Skeletal muscle satellite cell (primary cell): ENCODE results near the gene TMEM121.
"Not testable (repeated sequence)": the region's sequence is repeated elsewhere in the genome, so short reads cannot be mapped to it uniquely, and the experiment has no call there.

ENCODE experiments used
- H3K27me3 ChIP-seq: 2 replicates; pipeline ENCODE4 v1.7.0; 2013; ENCODE audit warnings: low read length; ENCODE audit not compliant: control insufficient read depth, insufficient read depth
- H3K36me3 ChIP-seq: 2 replicates; pipeline ENCODE4 v1.7.0; 2013; ENCODE audit warnings: mild to moderate bottlenecking, control low read depth, low read length; ENCODE audit not compliant: insufficient read depth
- H3K4me1 ChIP-seq: 2 replicates; pipeline ENCODE4 v1.7.0; 2013; ENCODE audit warnings: low read length; ENCODE audit not compliant: control insufficient read depth, insufficient read depth
- H3K4me2 ChIP-seq: 2 replicates; pipeline ENCODE4 v1.7.0; 2013; ENCODE audit warnings: mild to moderate bottlenecking, low read length
- H3K4me3 ChIP-seq: 2 replicates; pipeline ENCODE4 v1.7.0; 2013; ENCODE audit warnings: low read length
- H3K9ac ChIP-seq: 2 replicates; pipeline ENCODE4 v1.7.0; 2013; ENCODE audit warnings: mild to moderate bottlenecking, low read depth, low read length, moderate library complexity
- H3K9me3 ChIP-seq: replicated peaks from 2 replicates; pipeline ENCODE4 v1.7.0; 2013; ENCODE audit warnings: mild to moderate bottlenecking, control low read depth, low read length

TMEM121 gene

DNA sequence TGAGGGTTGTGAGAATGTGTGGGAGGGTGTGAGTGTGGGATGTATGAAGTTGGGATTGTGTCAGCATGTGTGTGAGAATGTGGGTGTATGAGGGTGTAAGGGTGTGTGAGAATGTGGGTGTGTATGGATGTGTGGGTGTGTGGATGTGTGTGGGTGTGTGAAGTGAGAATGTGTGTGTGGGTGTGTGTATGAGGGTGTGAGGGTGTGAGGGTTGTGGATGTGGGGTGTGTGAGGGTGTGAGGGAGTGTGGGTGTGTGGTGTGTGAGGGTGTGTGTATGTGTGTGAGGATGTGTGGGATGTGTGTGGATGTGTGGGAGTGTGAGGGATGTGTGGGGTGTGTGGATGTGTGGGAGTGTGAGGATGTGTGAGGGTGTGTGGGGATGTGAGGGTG is 37.0 kb downstream of the TMEM121 start:
- Histone ChIP-seq H3K27me3 (no peaks in the 10 kb centered on the region), H3K36me3 (no peaks in the 10 kb centered on the region), H3K4me1 (no peaks in the 10 kb centered on the region), H3K4me2 (no peak overlapping the region), H3K9ac (no peak overlapping the region), H3K9me3 (no peaks in the 10 kb centered on the region), H3K4me3 (no peak overlapping the region)

DNA sequence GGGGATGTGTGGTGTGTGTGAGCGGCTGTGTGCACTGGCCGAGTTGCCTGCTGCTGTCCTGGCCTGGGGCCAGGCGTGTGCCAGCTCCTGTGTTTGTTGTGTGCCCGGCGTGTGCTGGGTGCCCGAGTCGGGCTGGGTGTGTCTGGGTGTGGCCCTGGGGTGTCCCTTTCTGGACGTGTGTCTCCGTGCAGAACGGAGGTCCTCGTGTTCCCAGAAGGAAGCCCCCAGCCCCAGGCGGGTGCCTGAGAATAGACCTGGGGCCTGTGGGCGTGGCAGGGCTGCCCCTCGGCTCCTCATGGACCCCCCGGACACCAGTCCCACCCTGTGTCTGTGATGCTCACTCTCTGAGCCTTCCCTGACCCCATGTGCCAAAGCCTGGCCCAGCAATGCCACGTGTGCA is 38.2 kb downstream of the TMEM121 start:
- H3K36me3 ChIP-seq, H3K4me2 ChIP-seq, H3K27me3 ChIP-seq, H3K4me3 ChIP-seq, H3K9me3 ChIP-seq, H3K9ac ChIP-seq, H3K4me1 ChIP-seq: not testable (repeated sequence)

- not testable (repeated sequence) for H3K4me2 ChIP-seq, H3K27me3 ChIP-seq, H3K4me1 ChIP-seq, H3K9me3 ChIP-seq, H3K9ac ChIP-seq, H3K36me3 ChIP-seq, H3K4me3 ChIP-seq
Observed at GRCh38 chr14:105565185-105565919, 39.0 kb downstream of the TMEM121 start.

GRCh38 chr14:105566248-105567163 is 40.1 kb downstream of the TMEM121 start:
- not testable (repeated sequence) for H3K4me2 ChIP-seq, H3K4me3 ChIP-seq, H3K36me3 ChIP-seq, H3K27me3 ChIP-seq, H3K9ac ChIP-seq, H3K4me1 ChIP-seq, H3K9me3 ChIP-seq

DNA sequence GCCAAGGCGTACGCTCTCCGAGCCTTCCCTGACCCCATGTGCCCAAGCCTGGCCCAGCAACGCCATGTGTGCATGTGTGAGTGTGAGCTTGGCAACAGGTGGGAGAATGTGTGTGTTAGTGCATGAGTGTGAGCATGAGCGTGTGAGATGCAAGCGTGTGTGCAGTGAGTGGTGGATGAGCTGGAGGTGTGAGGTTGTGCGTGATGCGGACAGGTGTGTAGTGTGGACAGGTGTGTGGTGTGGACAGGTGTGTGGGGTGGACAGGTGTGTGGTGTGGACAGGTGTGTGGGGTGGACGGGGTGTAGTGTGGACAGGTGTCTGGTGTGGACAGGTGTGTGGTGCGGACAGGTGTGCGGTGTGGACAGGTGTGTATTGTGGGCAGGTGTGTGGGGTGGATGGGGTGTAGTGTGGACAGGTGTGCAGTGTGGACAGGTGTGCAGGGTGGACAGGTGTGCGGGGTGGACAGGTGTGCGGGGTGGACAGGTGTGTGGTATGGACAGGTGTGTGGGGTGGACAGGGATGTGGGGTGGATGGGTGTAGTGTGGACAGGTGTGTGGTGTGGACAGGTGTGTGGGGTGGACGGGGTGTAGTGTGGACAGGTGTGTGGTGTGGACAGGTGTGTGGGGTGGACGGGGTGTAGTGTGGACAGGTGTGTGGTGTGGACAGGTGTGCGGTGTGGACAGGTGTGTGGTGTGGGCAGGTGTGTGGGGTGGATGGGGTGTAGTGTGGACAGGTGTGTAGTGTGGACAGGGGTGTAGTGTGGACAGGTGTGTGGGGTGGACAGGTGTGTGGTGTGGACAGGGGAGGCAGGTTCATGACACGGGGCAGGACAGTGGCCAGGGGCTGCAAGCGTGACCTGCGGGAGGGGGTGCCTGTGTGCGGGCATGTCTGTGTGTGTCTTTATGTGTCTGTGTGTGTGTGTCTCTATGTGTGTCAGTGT is 41.1 kb downstream of the TMEM121 start:
- H3K27me3 ChIP-seq, H3K9ac ChIP-seq, H3K9me3 ChIP-seq, H3K36me3 ChIP-seq, H3K4me1 ChIP-seq, H3K4me3 ChIP-seq, H3K4me2 ChIP-seq: not testable (repeated sequence)

GRCh38 chr14:105568140-105568843 is 41.9 kb downstream of the TMEM121 start:
- H3K36me3 ChIP-seq, H3K27me3 ChIP-seq, H3K4me1 ChIP-seq, H3K4me3 ChIP-seq, H3K9ac ChIP-seq, H3K9me3 ChIP-seq, H3K4me2 ChIP-seq: not testable (repeated sequence)

- peaks cover 3% of the 10 kb centered on the region for H3K9me3 ChIP-seq
- H3K4me2 ChIP-seq, result no peak overlapping the region
- H3K4me1 ChIP-seq, result no peaks in the 10 kb centered on the region
- no peak overlapping the region for H3K9ac ChIP-seq
- H3K4me3 ChIP-seq, result no peak overlapping the region
- H3K36me3 ChIP-seq, result no peaks in the 10 kb centered on the region
- no peaks in the 10 kb centered on the region for H3K27me3 ChIP-seq
Observed at GRCh38 chr14:105568859-105569766, 42.7 kb downstream of the TMEM121 start.

DNA sequence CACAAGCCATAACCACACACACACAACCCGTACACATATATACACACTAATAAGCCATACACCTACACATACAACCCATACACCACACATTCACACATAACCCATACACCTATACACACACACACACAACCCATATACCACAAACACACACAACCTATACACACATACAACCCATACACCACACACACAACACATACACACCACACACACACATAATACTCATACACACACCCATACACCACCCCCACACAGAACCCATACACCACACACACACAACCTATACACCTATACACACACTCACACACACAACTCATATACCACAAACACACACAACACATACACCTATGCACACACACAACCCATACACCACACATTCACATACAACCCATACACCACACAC is 44.1 kb downstream of the TMEM121 start:
- Histone ChIP-seq H3K9ac (no peak overlapping the region), H3K36me3 (no peaks in the 10 kb centered on the region), H3K4me3 (no peak overlapping the region), H3K4me1 (no peaks in the 10 kb centered on the region), H3K4me2 (no peak overlapping the region), H3K27me3 (no peaks in the 10 kb centered on the region), H3K9me3 (peaks cover 3% of the 10 kb centered on the region)

DNA sequence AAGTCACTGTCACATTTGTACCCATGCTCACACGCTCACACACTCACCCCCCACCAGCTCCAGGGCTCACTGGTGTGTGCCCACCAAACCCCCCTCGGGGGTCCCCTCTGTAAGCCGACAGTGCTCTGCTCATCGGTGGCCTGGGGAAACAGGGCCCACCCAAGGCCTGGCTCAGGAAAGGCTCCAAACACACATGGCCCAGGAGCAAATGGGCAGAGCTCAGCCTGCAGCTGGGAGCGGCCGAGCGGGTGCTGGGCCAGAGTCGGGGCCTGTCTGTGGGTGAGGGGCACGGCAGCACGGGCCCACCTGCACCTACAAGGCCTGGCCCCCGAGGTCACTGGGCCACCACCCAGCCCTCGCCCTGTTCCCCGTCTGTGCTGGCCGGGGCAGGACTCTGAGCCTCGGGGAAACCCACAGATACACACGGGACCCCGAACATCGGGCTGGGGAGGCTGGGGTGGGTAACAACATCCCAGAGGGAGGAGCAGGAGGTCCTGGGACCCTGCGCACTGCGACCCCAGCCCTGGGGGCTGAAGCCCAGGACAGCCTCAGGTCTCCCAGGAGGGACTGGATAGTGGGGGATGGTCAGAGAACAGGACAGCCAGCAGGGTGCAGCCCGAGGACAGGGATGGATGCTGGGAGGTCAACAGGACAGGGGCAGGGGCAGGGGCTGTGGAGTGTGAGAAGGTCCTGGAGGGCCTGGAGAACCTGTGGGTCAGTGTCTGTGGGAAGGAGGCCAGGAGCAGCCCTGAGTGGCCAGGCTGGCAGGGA is 45.0 kb downstream of the TMEM121 start:
- not testable (repeated sequence) for H3K4me1 ChIP-seq, H3K36me3 ChIP-seq, H3K9me3 ChIP-seq, H3K4me3 ChIP-seq, H3K9ac ChIP-seq, H3K27me3 ChIP-seq, H3K4me2 ChIP-seq

GRCh38 chr14:105572063-105572462 is 45.7 kb downstream of the TMEM121 start:
- not testable (repeated sequence) for H3K4me2 ChIP-seq, H3K9ac ChIP-seq, H3K4me3 ChIP-seq, H3K27me3 ChIP-seq, H3K9me3 ChIP-seq, H3K4me1 ChIP-seq, H3K36me3 ChIP-seq
